Heart right ventricle (tissue), 16 donors: ENCODE results near the gene SCARB1. TPM values are rescaled to one million over a fixed set of nuclear protein-coding genes. Genes with fewer than 3 reads are reported as not detected.

Experiments used
- ATAC-seq, 8 donors: fragments of 200-7000 bp; cut with Tn5 transposase; one replicate each; pipeline ENCODE4 v1.9.1; 2020; ENCODE audit warnings: mild to moderate bottlenecking in 8 of 8, moderate library complexity in 8 of 8, moderate number of reproducible peaks in 1 of 8
- DNase-seq, 2 donors: peaks; one replicate each; pipeline ENCODE4 v3.0.0-alpha.2; 2020
- H3K27ac ChIP-seq, 10 donors: fragments of 200-600 bp; sonication (generic) in 2 of 10; one replicate each; pipeline versions ENCODE4 v1.5.0 to v1.8.0; 2020 to 2022; ENCODE audit warnings: mild to moderate bottlenecking in 3 of 10
- H3K27me3 ChIP-seq, 7 donors: fragments of 200-600 bp; one replicate each; pipeline ENCODE4 v1.8.0; 2021 to 2022; ENCODE audit warnings: mild to moderate bottlenecking in 2 of 7
- H3K36me3 ChIP-seq, 9 donors: fragments of 200-600 bp; sonication (generic) in 1 of 9; one replicate each; pipeline versions ENCODE4 v1.5.0 to v1.8.0; 2020 to 2022; ENCODE audit warnings: mild to moderate bottlenecking in 2 of 9
- H3K4me1 ChIP-seq, 9 donors: fragments of 200-600 bp; sonication (generic) in 1 of 9; one replicate each; pipeline versions ENCODE4 v1.5.0 to v1.8.0; 2020 to 2022; ENCODE audit warnings: mild to moderate bottlenecking in 4 of 9
- H3K4me3 ChIP-seq, 10 donors: fragments of 200-600 bp; sonication (generic) in 2 of 10; one replicate each; pipeline versions ENCODE4 v1.5.0 to v1.8.0; 2020 to 2022; ENCODE audit warnings: mild to moderate bottlenecking in 7 of 10, moderate library complexity in 2 of 10
- H3K9me3 ChIP-seq, 11 donors: fragments of 200-600 bp in 10 of 11; sonication (generic) in 2 of 11; one replicate each; pipeline versions ENCODE4 v1.5.0 to v1.8.0; 2013 to 2022; ENCODE audit warnings: mild to moderate bottlenecking in 2 of 11, control low read depth in 1 of 11, moderate library complexity in 1 of 11
- CTCF ChIP-seq, 9 donors: fragments of 200-600 bp; sonication (generic) in 2 of 9; IDR thresholded peaks; one replicate each; pipeline versions ENCODE4 v1.5.0 to v1.8.0; 2021 to 2022; ENCODE audit warnings: antibody characterized with exemption in 9 of 9, mild to moderate bottlenecking in 5 of 9, moderate library complexity in 1 of 9
- WGBS, 2 donors: extraction: QIAGEN DNeasy Blood & Tissue Kit; methylation state at CpG; one replicate each; pipeline ENCODE4 v1.1.7; 2013; ENCODE audit warnings: inconsistent platforms in 1 of 2; 5-methylcytosine and 5-hydroxymethylcytosine counted together
- intact Hi-C, 10 donors: fragments of 100-400 bp; cut with DNase I; formaldehyde crosslinking; loops; one replicate each; pipeline versions ENCODE4 v1.11.1 to v1.14.2; 2022
- polyA plus RNA-seq, 2 donors: library from polyadenylated mRNA; stranded (reverse); fragments of 200-250 nt; gene quantifications; one replicate each; pipeline ENCODE4 v1.2.3, GENCODE V29; 2013
- total RNA-seq, 10 donors: library from RNA; stranded (reverse); fragmentation: NEBNext Ultra II Directional in 3 of 10; extraction: Animal tissue kit (Norgen Biotek cat#: 25700) in 3 of 10; gene quantifications; one replicate each; pipeline versions ENCODE4 v1.2.1 to v1.2.4, GENCODE V29; 2021 to 2023
- donor health status: Arrhythmogenic right ventricular cardiomyopathy.
- donor health status: ischemic (EF 13 %, LVEDD 7.1; RV severe dilation, severe dysfunction).
- donor health status: healthy with polysubstance abuse.
- donor health status: DM: no; HTN: yes; CAD: no.
- donor health status: DM: no; HTN: no; CAD: no.
- donor health status: ischemic (EF 25% LVEDD 6.9; RV normal size, moderate dysfunction).
- donor health status: ischemic (EF 25% LVEDD 5.7; RV mildly dilated, moderate dysfunction).
- donor health status: healthy.
- donor health status: DM: yes; HTN: yes; CAD: no.
- donor health status: Ischemic cardiomyopathy.
- donor health status: ischemic (EF 35%, LVEDD 5.7; RV mildly dilated, moderate dysfunction).
- donor health status: nonischemic (EF 11% LVEDD 7.7; RV severe dilation, severe dysfunction).
- donor health status: DM: yes; HTN: yes; CAD: no.
- donor health status: PGD.
- donor health status: ischemic (EF 29% LVEDD 5.4; RV normal size, mild dysfunction).
- donor health status: nonischemic (EF 23%, LVEDD 6.1; RV moderate dilation, normal function).

SCARB1 gene
- total and polyA plus RNA-seq, 12 donors = 7.7 to 19.9 (median 11.5) TPM

GRCh38 chr12:124830306-124830705 lies 33.4 kb downstream of the SCARB1 start:
- Histone ChIP-seq H3K4me3 (no peak overlapping the region), H3K4me1 (peaks cover 0 to 24% (median 12%) of the 10 kb centered on the region in 9 donors), H3K9me3 (peaks cover 0 to 6% (median 0%) of the 10 kb centered on the region in 11 donors), H3K36me3 (no peaks in the 10 kb centered on the region), H3K27ac (no peak overlapping the region), H3K27me3 (no peaks in the 10 kb centered on the region)
- DNase-seq (no peak), ATAC-seq (no peak)
- no peak for TF ChIP-seq CTCF (IDR thresholded peaks at IDR 0.05)
- WGBS, 2 donors = 98 to 99% methylated on average over 6 of the region's 6 CpGs
- intact Hi-C loops = no loop called here

GRCh38 chr12:124829708-124830304 lies 33.9 kb downstream of the SCARB1 start:
- WGBS, 2 donors = 95% methylated on average over 4 of the region's 4 CpGs
- Histone ChIP-seq H3K9me3 (peaks cover 0 to 6% (median 0%) of the 10 kb centered on the region in 11 donors), H3K27me3 (no peaks in the 10 kb centered on the region), H3K36me3 (no peaks in the 10 kb centered on the region), H3K4me1 (peaks cover 0 to 24% (median 12%) of the 10 kb centered on the region in 9 donors), H3K27ac (no peak overlapping the region), H3K4me3 (no peak overlapping the region)
- no peak for TF ChIP-seq CTCF (IDR thresholded peaks at IDR 0.05)
- intact Hi-C loops = no loop called here
- ATAC-seq (no peak), DNase-seq (no peak)

GRCh38 chr12:124829008-124829707 lies 34.5 kb downstream of the SCARB1 start:
- DNase-seq (no peak), ATAC-seq (no peak)
- WGBS, 2 donors = 89 to 97% methylated on average over 9 of the region's 9 CpGs
- Histone ChIP-seq H3K4me1 (peaks cover 0 to 21% (median 10%) of the 10 kb centered on the region in 9 donors), H3K4me3 (no peak overlapping the region), H3K36me3 (no peaks in the 10 kb centered on the region), H3K27me3 (no peaks in the 10 kb centered on the region), H3K27ac (no peak overlapping the region), H3K9me3 (peaks cover 0 to 6% (median 0%) of the 10 kb centered on the region in 11 donors)
- intact Hi-C loops = no loop called here
- no peak for TF ChIP-seq CTCF (IDR thresholded peaks at IDR 0.05)

- WGBS, 2 donors = 78 to 81% methylated on average over 18 of the region's 18 CpGs
Measured at GRCh38 chr12:124828264-124829007, 35.2 kb downstream of the SCARB1 start.

More at GRCh38 chr12:124828264-124829007, 35.2 kb downstream of the SCARB1 start:
- no peak for DNase-seq
- intact Hi-C loops = no loop called here
- no peak overlapping the region for H3K27ac ChIP-seq
- ATAC-seq = no peak
- no peaks in the 10 kb centered on the region for H3K36me3 ChIP-seq
- H3K27me3 ChIP-seq = no peaks in the 10 kb centered on the region
- H3K4me1 ChIP-seq = peaks cover 0 to 14% (median 3%) of the 10 kb centered on the region in 9 donors
- no peak overlapping the region for H3K4me3 ChIP-seq
- TF ChIP-seq CTCF (IDR thresholded peaks at IDR 0.05) = no peak
- peaks cover 0 to 6% (median 0%) of the 10 kb centered on the region in 11 donors for H3K9me3 ChIP-seq
